Measurements from ENCODE around the gene SIGLEC8.

DNA sequence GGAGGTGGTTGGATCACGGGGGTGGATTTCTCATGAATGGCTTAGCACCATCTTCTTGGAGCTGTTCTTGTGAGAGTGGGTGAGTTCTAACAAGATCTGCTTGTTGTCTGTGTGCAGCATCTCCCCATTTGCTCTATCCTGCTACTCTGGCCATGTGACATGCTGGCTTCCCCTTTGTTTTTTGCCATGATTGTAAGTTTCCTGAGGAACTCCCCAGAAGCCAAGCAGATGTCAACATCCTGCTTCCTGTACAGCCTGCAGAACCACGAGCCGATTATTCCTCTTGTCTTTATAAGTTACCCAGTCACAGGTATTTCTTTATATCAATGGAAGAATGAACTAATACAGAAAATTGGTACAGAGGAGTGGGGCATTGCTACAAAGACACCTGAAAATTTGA lies 45.6 kb upstream of the SIGLEC8 start:
- TF ChIP-seq, protein P1, sequence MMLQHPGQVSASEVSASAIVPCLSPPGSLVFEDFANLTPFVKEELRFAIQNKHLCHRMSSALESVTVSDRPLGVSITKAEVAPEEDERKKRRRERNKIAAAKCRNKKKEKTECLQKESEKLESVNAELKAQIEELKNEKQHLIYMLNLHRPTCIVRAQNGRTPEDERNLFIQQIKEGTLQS (IDR thresholded peaks at IDR 0.05), result no peak
- TF ChIP-seq, protein P1 (CRISPR knock-in tag; conservative IDR thresholded peaks at IDR 0.05), result no peak
- TF ChIP-seq HDAC2 (IDR thresholded peaks at IDR 0.05) (no peak), TCF7L2 (IDR thresholded peaks at IDR 0.05; ENCODE audit: low read depth, low read length) (no peak), POLR2AphosphoS5 (IDR thresholded peaks at IDR 0.05; ENCODE audit: control insufficient read depth, insufficient read depth, low read depth, low read length) (no peak), MAZ (CRISPR knock-in tag; conservative IDR thresholded peaks at IDR 0.05 in 1 of 2, IDR thresholded peaks at IDR 0.05 in 1 of 2) (no peak)

Data from K562 (cell line).